GM12872 (cell line): Measurements from ENCODE around the gene PTGS2.

ENCODE experiments used
- CTCF ChIP-seq: IDR thresholded peaks from 3 replicates; pipeline ENCODE4 v1.5.1; 2011; ENCODE audit warnings: low read depth, mild to moderate bottlenecking, low read length, moderate library complexity; ENCODE audit not compliant: insufficient read depth

The PTGS2 gene

GRCh38 chr1:186670297-186671135 is 9.7 kb downstream of the PTGS2 start:
- TF ChIP-seq CTCF = no peak

GRCh38 chr1:186662752-186663151 is 17.5 kb downstream of the PTGS2 start:
- no peak for TF ChIP-seq CTCF

GRCh38 chr1:186659890-186660341 is 20.3 kb downstream of the PTGS2 start:
- TF ChIP-seq CTCF = no peak

GRCh38 chr1:186658999-186659398 is 21.2 kb downstream of the PTGS2 start:
- no peak for TF ChIP-seq CTCF

- TF ChIP-seq CTCF = no peak
Observed at GRCh38 chr1:186657481-186657880, 22.7 kb downstream of the PTGS2 start.

- no peak for TF ChIP-seq CTCF
Observed at GRCh38 chr1:186655876-186656275, 24.3 kb downstream of the PTGS2 start.

- no peak for TF ChIP-seq CTCF
Observed at GRCh38 chr1:186654741-186655140, 25.5 kb downstream of the PTGS2 start.
